ENCODE results near the gene ACSL1. TPM values are rescaled to one million over a fixed set of nuclear protein-coding genes. Genes with fewer than 3 reads are reported as not detected.

Gene ACSL1
- total and polyA plus RNA-seq, 9 donors: 12.0 to 47.9 (median 19.8) TPM

DNA sequence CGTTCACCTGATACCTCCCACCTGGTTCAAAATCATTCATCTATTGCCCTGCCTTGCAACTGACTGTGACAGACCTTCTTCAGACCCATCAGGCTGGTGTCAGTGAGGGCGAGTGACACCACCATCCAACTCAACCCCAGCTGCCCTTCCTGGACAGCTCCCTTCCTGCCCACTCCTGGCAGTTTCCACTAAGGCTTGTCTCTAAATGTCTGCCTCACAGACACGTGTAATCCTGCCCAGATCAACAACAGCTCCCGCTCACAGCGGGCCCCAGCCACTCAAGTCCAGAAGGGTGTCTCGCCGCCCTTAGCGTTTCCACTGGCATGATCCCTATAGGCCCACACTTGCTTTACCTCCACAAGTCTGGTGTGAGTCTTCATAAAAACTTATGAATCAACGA, 28.9 kb downstream of the ACSL1 start:
- no peaks in the 10 kb centered on the region for H3K27me3 ChIP-seq
- no peak overlapping the region for H3K27ac ChIP-seq
- TF ChIP-seq, protein P1, sequence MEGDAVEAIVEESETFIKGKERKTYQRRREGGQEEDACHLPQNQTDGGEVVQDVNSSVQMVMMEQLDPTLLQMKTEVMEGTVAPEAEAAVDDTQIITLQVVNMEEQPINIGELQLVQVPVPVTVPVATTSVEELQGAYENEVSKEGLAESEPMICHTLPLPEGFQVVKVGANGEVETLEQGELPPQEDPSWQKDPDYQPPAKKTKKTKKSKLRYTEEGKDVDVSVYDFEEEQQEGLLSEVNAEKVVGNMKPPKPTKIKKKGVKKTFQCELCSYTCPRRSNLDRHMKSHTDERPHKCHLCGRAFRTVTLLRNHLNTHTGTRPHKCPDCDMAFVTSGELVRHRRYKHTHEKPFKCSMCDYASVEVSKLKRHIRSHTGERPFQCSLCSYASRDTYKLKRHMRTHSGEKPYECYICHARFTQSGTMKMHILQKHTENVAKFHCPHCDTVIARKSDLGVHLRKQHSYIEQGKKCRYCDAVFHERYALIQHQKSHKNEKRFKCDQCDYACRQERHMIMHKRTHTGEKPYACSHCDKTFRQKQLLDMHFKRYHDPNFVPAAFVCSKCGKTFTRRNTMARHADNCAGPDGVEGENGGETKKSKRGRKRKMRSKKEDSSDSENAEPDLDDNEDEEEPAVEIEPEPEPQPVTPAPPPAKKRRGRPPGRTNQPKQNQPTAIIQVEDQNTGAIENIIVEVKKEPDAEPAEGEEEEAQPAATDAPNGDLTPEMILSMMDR (IDR thresholded peaks at IDR 0.05): no peak
- TF ChIP-seq EP300 (IDR thresholded peaks at IDR 0.05): no peak
- TF ChIP-seq POLR2A (IDR thresholded peaks at IDR 0.05): no peak
- no peaks in the 10 kb centered on the region for H3K9me3 ChIP-seq
- H3K36me3 ChIP-seq: no peaks in the 10 kb centered on the region
- no peak overlapping the region for H3K4me3 ChIP-seq
- WGBS, 3 donors: 88 to 93% (median 90%) methylated on average over 9 of the region's 9 CpGs
- no peak for DNase-seq
- no peaks in the 10 kb centered on the region for H3K4me1 ChIP-seq (ENCODE audit: insufficient read depth)
- intact Hi-C loops (cut with DNase I): no loop called here

DNA sequence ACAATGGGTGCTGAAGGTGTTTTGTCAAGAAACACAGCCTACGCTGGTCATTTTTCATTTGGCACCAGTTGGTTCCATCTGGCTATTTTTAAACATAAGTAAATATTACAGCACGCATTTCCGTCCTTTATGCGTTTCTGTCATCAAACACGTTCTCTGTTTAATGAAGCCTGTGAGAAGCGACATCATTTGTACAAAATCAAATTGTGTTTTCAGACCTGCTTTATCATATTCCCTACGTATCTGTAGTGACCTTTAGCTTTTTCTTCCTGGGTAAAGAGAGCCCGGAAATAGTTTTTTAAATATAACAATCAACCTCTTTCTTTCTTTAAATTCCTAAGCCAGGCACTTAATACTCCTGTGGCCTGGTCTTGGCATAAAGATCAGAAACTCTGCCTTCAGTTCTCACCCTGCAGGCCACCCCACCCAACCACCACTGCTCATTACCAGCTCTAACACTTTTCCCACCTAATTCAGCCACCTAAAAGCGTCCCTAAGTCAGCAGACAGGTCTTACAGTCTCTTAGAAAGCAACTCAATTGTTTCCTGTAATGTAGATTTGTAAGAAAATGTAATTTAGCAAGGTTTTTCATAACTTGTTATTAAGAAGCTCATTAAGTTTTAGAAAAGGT, 30.4 kb downstream of the ACSL1 start:
- Histone ChIP-seq H3K9me3 (no peaks in the 10 kb centered on the region), H3K27ac (no peak overlapping the region), H3K27me3 (no peaks in the 10 kb centered on the region), H3K4me1 (ENCODE audit: insufficient read depth) (no peaks in the 10 kb centered on the region), H3K4me3 (no peak overlapping the region), H3K36me3 (no peaks in the 10 kb centered on the region)
- intact Hi-C loops (cut with DNase I): no loop called here
- TF ChIP-seq, protein P1 (IDR thresholded peaks at IDR 0.05): no peak
- TF ChIP-seq EP300 (IDR thresholded peaks at IDR 0.05): no peak
- WGBS, 3 donors: 85 to 91% (median 91%) methylated on average over 9 of the region's 9 CpGs
- DNase-seq: no peak

DNA sequence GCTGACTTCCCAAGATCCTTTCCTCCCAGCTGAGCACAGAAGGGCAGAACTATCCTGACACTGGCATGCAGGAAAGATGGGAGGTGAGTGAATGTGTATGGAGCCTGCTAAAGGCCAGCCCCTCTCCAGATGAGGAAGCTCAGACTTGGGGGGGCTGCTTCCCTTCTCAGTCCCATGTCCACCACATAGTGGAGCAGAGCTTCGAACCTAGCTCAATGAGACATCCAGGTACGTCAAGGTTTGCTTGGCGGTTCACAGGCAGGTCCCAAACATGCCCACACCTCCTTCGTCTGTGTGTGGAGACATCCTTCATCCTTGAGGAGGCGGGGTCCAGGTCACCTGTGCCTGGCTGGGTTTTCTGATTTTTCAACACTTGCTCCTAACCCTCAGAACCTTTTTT, 31.3 kb downstream of the ACSL1 start:
- H3K36me3 ChIP-seq: no peaks in the 10 kb centered on the region
- H3K27ac ChIP-seq: no peak overlapping the region
- TF ChIP-seq, protein P1 (IDR thresholded peaks at IDR 0.05): no peak
- no peak for TF ChIP-seq POLR2A (IDR thresholded peaks at IDR 0.05)
- TF ChIP-seq EP300 (IDR thresholded peaks at IDR 0.05): no peak
- H3K4me1 ChIP-seq (ENCODE audit: insufficient read depth): no peaks in the 10 kb centered on the region
- no peak for DNase-seq
- H3K9me3 ChIP-seq: no peaks in the 10 kb centered on the region
- intact Hi-C loops (cut with DNase I): no loop called here
- no peaks in the 10 kb centered on the region for H3K27me3 ChIP-seq
- H3K4me3 ChIP-seq: no peak overlapping the region
- WGBS, 3 donors: 95 to 99% (median 95%) methylated on average over 5 of the region's 5 CpGs

DNA sequence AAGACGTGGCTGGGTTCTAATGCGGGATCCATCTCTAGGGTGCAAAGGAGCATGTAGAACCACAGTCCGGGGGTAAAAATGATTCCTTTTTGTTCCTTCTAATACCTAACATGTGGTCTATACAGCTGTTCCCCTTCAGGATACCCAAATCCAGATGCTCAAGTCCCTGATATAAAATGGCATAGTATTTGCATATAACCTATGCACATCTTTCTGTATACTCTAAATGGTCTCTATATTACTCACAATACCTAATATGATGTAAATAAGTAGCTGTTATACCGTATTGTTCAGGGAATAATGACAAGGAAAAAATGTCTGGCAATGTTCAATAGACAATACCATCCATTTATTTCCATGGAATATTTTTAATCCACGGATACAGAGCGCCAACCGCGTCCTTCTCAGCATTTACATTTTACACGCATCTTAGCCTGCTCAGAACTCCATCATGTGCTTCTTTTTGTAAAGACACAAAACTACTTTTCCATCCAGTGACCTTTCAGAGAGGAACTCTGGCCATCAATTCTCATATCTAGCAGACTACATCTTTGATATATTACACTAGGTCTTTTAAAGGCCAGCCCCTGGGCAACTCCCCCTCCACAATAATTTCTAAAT, 31.9 kb downstream of the ACSL1 start:
- DNase-seq: no peak
- TF ChIP-seq, protein P1 (IDR thresholded peaks at IDR 0.05): no peak
- no peak for TF ChIP-seq EP300 (IDR thresholded peaks at IDR 0.05)
- TF ChIP-seq POLR2A (IDR thresholded peaks at IDR 0.05): no peak
- 89 to 96% (median 95%) methylated on average over 9 of the region's 9 CpGs for WGBS, 3 donors
- H3K9me3 ChIP-seq: no peaks in the 10 kb centered on the region
- no peak overlapping the region for H3K4me3 ChIP-seq
- H3K27me3 ChIP-seq: no peaks in the 10 kb centered on the region
- H3K36me3 ChIP-seq: no peaks in the 10 kb centered on the region
- intact Hi-C loops (cut with DNase I): no loop called here
- H3K4me1 ChIP-seq (ENCODE audit: insufficient read depth): no peaks in the 10 kb centered on the region
- no peak overlapping the region for H3K27ac ChIP-seq

Measured in ovary (tissue), 9 donors.